Activated CD4-positive, CD25-positive, alpha-beta regulatory T cell treated with anti-CD3 and anti-CD28 coated beads, Interleukin-2, amount 50 U/mL, for 24 hours (primary cell): ENCODE results near the gene PEPD.

Experiments used
- ATAC-seq, 2 donors: fragments of 150-1000 bp; cut with Tn5 transposase; one replicate each; pipeline ENCODE4 v1.10.0; 2021; ENCODE audit warnings: mild to moderate bottlenecking in 1 of 2, moderate library complexity in 1 of 2

The PEPD gene

GRCh38 chr19:33393286-33394005 lies 128.1 kb downstream of the PEPD start:
- no peak for ATAC-seq

GRCh38 chr19:33392341-33393285 lies 129.0 kb downstream of the PEPD start:
- ATAC-seq: no peak

- ATAC-seq: no peak
Observed at GRCh38 chr19:33391631-33392249, 129.9 kb downstream of the PEPD start.

- ATAC-seq: no peak
Observed at GRCh38 chr19:33390908-33391630, 130.5 kb downstream of the PEPD start.

GRCh38 chr19:33390101-33390907 lies 131.3 kb downstream of the PEPD start:
- no peak for ATAC-seq

- ATAC-seq: no peak
Observed at GRCh38 chr19:33389421-33390100, 132.0 kb downstream of the PEPD start.

- no peak for ATAC-seq
Observed at GRCh38 chr19:33388725-33389420, 132.7 kb downstream of the PEPD start.

- no peak for ATAC-seq
Observed at GRCh38 chr19:33388231-33388724, 133.3 kb downstream of the PEPD start.

- no peak for ATAC-seq
Observed at GRCh38 chr19:33387351-33388230, 134.0 kb downstream of the PEPD start.

- no peak for ATAC-seq
Observed at GRCh38 chr19:33386361-33386858, 135.2 kb downstream of the PEPD start.

GRCh38 chr19:33385956-33386355 lies 135.6 kb downstream of the PEPD start:
- no peak for ATAC-seq

- no peak for ATAC-seq
Observed at GRCh38 chr19:33384983-33385382, 136.6 kb downstream of the PEPD start.

GRCh38 chr19:33383720-33384292 lies 137.8 kb downstream of the PEPD start:
- no peak for ATAC-seq

- ATAC-seq: no peak
Observed at GRCh38 chr19:33382982-33383381, 138.6 kb downstream of the PEPD start.

- no peak for ATAC-seq
Observed at GRCh38 chr19:33382006-33382405, 139.6 kb downstream of the PEPD start.

- ATAC-seq: no peak
Observed at GRCh38 chr19:33381101-33381500, 140.5 kb downstream of the PEPD start.

GRCh38 chr19:33379151-33379829 lies 142.3 kb downstream of the PEPD start:
- no peak for ATAC-seq
